ENCODE data around the gene CDC25C.

GRCh38 chr5:138315751-138316278, 15.8 kb downstream of the CDC25C start:
- TF ChIP-seq EZH2phosphoT487 (IDR thresholded peaks at IDR 0.05; ENCODE audit: borderline replicate concordance, low read length) = no peak
- no peak for TF ChIP-seq CTCF (conservative IDR thresholded peaks at IDR 0.05; ENCODE audit: low read depth, low read length)
- TF ChIP-seq EZH2 (IDR thresholded peaks at IDR 0.05; ENCODE audit: low read length, unreplicated experiment) = no peak

Measured in PC-3 (cell line).